Epithelial cell of esophagus (primary cell): Measurements from ENCODE around the gene GNPTAB.

Experiments
- DNase-seq: peaks from one replicate; pipeline ENCODE4 v3.0.0; 2010; ENCODE audit warnings: low read depth
- H3K4me3 ChIP-seq: 2 replicates; pipeline ENCODE4 v1.5.1; 2011; ENCODE audit warnings: mild to moderate bottlenecking, low read length, control low read depth
- CTCF ChIP-seq: IDR thresholded peaks from 2 replicates; pipeline ENCODE4 v1.5.1; 2011; ENCODE audit warnings: low read depth, mild to moderate bottlenecking, low read length, control low read depth, inconsistent platforms; ENCODE audit not compliant: insufficient read depth; ENCODE audit errors: missing control alignments

GNPTAB gene

DNA sequence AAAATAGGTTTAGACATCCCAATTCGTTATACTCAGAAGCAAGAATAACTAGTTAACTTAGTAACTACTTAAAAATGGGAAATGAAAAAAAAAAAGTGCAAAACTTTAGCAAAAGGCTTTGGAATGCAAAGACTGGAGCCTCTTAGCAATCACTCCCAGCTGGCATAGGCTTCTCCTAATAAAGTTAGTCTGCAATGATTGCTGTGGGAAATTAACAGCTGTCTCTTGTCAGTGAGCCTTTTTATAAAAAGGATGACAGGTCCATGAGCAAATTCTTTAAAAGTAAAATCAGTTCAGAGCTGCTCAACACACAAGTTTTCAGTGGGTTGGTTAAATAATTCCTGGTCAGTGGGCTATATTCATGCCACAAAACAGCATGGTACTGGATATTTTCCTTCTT lies 84.1 kb downstream of the GNPTAB start:
- DNase-seq, result no peak
- no peak for TF ChIP-seq CTCF

DNA sequence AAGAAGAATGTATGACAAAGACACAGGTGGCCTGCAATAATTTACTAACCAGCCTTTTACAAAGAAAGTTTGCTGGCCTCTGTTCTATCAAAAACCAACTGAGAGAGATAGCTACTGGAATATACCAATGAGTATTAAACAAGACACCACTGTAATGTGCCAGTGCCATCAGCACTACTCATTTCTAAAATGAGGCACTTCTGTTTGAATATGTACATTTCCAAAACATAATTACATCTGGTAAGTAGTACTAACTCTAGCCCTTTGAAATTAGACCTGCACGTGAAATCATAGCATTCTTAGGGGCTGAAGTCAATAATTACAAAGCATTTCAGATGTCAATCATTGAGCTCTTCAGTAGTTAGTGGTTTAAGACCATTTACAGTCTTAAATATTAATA lies 84.6 kb downstream of the GNPTAB start:
- TF ChIP-seq CTCF, result no peak
- no peak overlapping the region for H3K4me3 ChIP-seq
- DNase-seq, result no peak

More for the DNA sequence above, 84.1 kb downstream of the GNPTAB start:
- no peak overlapping the region for H3K4me3 ChIP-seq

- peak; percentile 57 for DNase-seq
These were observed 85.3 kb downstream of the GNPTAB start for GRCh38 chr12:101745481-101745880.

GRCh38 chr12:101743724-101744472 lies 86.9 kb downstream of the GNPTAB start:
- no peak for TF ChIP-seq CTCF
- no peak overlapping the region for H3K4me3 ChIP-seq
- DNase-seq, result no peak

More at GRCh38 chr12:101745481-101745880, 85.3 kb downstream of the GNPTAB start:
- TF ChIP-seq CTCF, result no peak
- no peak overlapping the region for H3K4me3 ChIP-seq

- no peak for DNase-seq
- no peak for TF ChIP-seq CTCF
- no peak overlapping the region for H3K4me3 ChIP-seq
These were observed 87.5 kb downstream of the GNPTAB start for GRCh38 chr12:101743242-101743641.

DNA sequence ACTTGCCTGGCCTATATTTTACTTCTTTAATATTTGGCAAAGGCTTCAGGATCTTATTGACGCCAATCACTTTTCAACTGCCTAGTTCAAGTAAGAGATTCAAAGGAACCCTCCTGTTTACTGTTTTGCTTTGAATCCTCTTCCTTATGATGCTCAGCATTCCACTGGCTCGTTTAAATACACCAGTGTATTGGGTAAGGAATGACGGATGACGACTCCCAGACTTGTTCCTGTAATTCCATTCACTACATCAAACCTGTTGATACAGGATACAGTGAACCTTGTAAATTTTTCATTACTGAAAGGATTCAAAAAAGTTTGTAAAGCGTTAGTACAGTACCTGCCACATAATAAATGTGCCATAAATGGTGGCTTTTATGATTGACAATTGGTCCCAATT lies 89.8 kb downstream of the GNPTAB start:
- no peak for TF ChIP-seq CTCF
- peak; percentile 5 for DNase-seq

GRCh38 chr12:101740566-101740965 lies 90.2 kb downstream of the GNPTAB start:
- DNase-seq, result no peak
- H3K4me3 ChIP-seq, result no peak overlapping the region
- no peak for TF ChIP-seq CTCF

More for the DNA sequence above, 89.8 kb downstream of the GNPTAB start:
- no peak overlapping the region for H3K4me3 ChIP-seq
